GM12891 (cell line): ENCODE data around the gene ADAMTS20.

Source experiments
- POLR2A ChIP-seq: IDR thresholded peaks from 2 replicates; pipeline ENCODE4 v1.6.1; 2011; ENCODE audit warnings: low read depth, low read length, control low read depth
- POLR2AphosphoS5 ChIP-seq: IDR thresholded peaks from 2 replicates; pipeline ENCODE4 v1.6.1; 2011; ENCODE audit warnings: low read depth, low read length, control low read depth
- TAF1 ChIP-seq: IDR thresholded peaks from 2 replicates; pipeline ENCODE4 v1.6.1; 2011; ENCODE audit warnings: low read depth, low read length, control low read depth

DNA sequence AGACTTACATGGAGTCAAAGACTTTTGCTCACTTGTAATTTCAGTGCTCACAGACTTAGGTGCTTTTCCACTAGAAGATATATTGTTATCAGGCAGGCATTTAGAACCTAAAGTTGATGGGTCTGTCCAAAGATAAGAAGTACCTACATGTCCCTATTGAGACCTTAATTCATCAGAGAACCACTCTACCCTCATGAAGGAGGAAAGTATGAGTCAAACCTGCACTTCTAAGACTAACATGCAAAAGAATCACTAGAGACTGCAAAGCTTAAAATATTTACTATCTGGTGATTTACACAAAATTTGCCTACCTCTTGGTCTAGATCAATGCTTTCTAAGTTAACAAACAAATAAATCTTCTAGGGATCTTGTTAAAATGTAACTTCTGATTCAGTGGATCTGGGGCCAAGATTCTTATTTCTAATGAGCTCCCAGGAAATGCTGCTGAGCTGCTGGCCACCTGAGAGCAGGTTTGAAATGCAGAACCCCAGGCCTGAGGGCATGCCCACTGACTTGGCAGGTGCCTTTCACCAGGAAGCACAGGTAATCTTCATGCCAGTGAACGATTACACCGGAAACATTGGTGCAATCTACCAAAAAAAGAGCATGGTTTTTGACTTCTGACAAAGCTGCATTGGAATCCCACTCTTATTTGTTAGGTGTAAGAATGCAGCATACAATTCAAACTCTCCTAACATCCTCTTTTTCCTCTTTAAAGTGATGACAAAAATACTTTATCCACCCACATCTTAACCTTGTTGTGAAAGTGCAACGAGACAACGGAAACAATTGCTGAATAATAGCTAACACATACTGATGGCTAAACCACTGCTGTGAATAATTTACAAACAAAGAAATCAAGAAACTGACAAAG is 214.2 kb downstream of the ADAMTS20 start:
- TF ChIP-seq TAF1 (no peak), POLR2AphosphoS5 (no peak), POLR2A (no peak)
